Gastrocnemius medialis (tissue), 4 donors: ENCODE data around the gene DBNL.

Source experiments
- POLR2A ChIP-seq, 2 donors: fragments of 450-650 bp; IDR thresholded peaks; one replicate each; pipeline ENCODE4 v1.6.1; 2017; ENCODE audit warnings: antibody characterized with exemption in 2 of 2, mild to moderate bottlenecking in 2 of 2, moderate library complexity in 2 of 2
- TF ChIP-seq, protein P1 (sequence below), 5 experiments: fragments of 450-650 bp in 3 of 5; fragments of 200-600 bp in 2 of 5; sonication (generic) in 2 of 5; IDR thresholded peaks in 4 of 5; conservative IDR thresholded peaks in 1 of 5; 1 replicate in 4 of 5; 2 replicates in 1 of 5; pipeline ENCODE4 v1.5.1; 2016 to 2019; ENCODE audit warnings: antibody characterized with exemption in 5 of 5, mild to moderate bottlenecking in 3 of 5, moderate library complexity in 3 of 5

DNA sequence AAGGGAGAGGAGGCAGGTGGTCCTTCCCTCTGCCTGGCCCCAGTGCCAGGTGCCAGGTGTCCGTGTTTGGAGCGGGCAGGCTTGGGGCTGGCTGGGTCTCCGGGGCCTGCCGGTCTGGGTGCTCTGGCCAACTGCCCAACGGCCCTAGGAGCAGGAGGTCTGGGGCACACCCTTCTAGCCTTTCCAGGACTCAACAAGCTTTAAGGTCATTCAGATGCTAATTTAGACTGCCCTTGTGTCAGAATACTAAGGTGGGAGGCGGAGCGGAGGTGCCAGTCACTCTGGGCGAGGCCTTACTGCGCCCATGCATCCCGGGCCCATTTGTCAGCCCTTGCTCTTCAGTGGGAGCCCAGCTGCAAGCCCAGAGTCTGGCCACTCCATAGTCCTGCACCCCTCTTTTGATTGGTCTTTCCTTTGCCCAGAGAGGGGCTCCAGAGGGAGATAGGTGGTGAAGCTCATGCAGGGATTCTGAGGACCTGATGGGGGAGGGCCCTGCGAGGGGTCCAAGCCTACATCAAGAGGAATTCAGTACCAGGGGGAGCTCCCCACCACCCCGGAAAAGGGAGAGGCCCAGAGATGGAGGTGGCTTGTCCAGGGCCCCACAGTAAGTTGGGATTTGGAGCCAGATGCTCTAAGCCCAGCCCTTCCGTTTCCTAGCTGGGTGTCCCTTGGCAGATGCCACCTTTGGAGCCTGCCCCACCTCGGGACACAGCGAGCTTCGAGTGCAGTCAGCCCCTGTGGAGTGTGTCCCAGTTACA lies 19.6 kb downstream of the DBNL start:
- no peak for TF ChIP-seq POLR2A (IDR thresholded peaks at IDR 0.05)
- TF ChIP-seq, protein P1, sequence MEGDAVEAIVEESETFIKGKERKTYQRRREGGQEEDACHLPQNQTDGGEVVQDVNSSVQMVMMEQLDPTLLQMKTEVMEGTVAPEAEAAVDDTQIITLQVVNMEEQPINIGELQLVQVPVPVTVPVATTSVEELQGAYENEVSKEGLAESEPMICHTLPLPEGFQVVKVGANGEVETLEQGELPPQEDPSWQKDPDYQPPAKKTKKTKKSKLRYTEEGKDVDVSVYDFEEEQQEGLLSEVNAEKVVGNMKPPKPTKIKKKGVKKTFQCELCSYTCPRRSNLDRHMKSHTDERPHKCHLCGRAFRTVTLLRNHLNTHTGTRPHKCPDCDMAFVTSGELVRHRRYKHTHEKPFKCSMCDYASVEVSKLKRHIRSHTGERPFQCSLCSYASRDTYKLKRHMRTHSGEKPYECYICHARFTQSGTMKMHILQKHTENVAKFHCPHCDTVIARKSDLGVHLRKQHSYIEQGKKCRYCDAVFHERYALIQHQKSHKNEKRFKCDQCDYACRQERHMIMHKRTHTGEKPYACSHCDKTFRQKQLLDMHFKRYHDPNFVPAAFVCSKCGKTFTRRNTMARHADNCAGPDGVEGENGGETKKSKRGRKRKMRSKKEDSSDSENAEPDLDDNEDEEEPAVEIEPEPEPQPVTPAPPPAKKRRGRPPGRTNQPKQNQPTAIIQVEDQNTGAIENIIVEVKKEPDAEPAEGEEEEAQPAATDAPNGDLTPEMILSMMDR (IDR thresholded peaks at IDR 0.05 in 4 of 5, conservative IDR thresholded peaks at IDR 0.05 in 1 of 5): no peak
